SW 1271 (cell line): ENCODE results near the gene NUP188.

Experiments used
- DNase-seq, 2 experiments: peaks; one replicate each; lab custom pipeline; 2025; lab: John Stamatoyannopoulos, UW

Gene NUP188

GRCh38 chr9:129007766-129008468 lies 60.4 kb downstream of the NUP188 start:
- DNase-seq = no peak

GRCh38 chr9:129008469-129008965 lies 61.0 kb downstream of the NUP188 start:
- DNase-seq = no peak

- no peak for DNase-seq
Observed at GRCh38 chr9:129008986-129009583, 61.6 kb downstream of the NUP188 start.

GRCh38 chr9:129009584-129010141 lies 62.2 kb downstream of the NUP188 start:
- no peak for DNase-seq

- no peak for DNase-seq
Observed at GRCh38 chr9:129010267-129010975, 62.9 kb downstream of the NUP188 start.

- no peak for DNase-seq
Observed at GRCh38 chr9:129011170-129011569, 63.7 kb downstream of the NUP188 start.

- no peak for DNase-seq
Observed at GRCh38 chr9:129011761-129012181, 64.3 kb downstream of the NUP188 start.

GRCh38 chr9:129012343-129012742 lies 64.8 kb downstream of the NUP188 start:
- no peak for DNase-seq

GRCh38 chr9:129012893-129013448 lies 65.5 kb downstream of the NUP188 start:
- no peak for DNase-seq

GRCh38 chr9:129013674-129014073 lies 66.2 kb downstream of the NUP188 start:
- no peak for DNase-seq

GRCh38 chr9:129014124-129014523 lies 66.6 kb downstream of the NUP188 start:
- no peak for DNase-seq

- no peak for DNase-seq
Observed at GRCh38 chr9:129014608-129015007, 67.1 kb downstream of the NUP188 start.

- no peak for DNase-seq
Observed at GRCh38 chr9:129021091-129021490, 73.6 kb downstream of the NUP188 start.

- DNase-seq = no peak
Observed at GRCh38 chr9:129022037-129022436, 74.5 kb downstream of the NUP188 start.

GRCh38 chr9:129023036-129023907 lies 75.8 kb downstream of the NUP188 start:
- no peak for DNase-seq

GRCh38 chr9:129023908-129024233 lies 76.4 kb downstream of the NUP188 start:
- DNase-seq = no peak

- no peak for DNase-seq
Observed at GRCh38 chr9:129026442-129027223, 79.1 kb downstream of the NUP188 start.

- DNase-seq = no peak
Observed at GRCh38 chr9:129027224-129027684, 79.8 kb downstream of the NUP188 start.

- peak in 1 of 2 experiments; percentile 62 for DNase-seq
Observed at GRCh38 chr9:129027685-129028191, 80.2 kb downstream of the NUP188 start.
